ENCODE data around the gene GJB4.

- TF ChIP-seq POLR2A (IDR thresholded peaks at IDR 0.05; ENCODE audit: low read depth, low read length), result no peak
- no peak for TF ChIP-seq POLR2AphosphoS5 (IDR thresholded peaks at IDR 0.05; ENCODE audit: low read depth, low read length)
Measured at GRCh38 chr1:34777519-34778321, 18.2 kb downstream of the GJB4 start.

Measured in GM12892 (cell line).